Measurements from ENCODE around the gene KCNH6.

DNA sequence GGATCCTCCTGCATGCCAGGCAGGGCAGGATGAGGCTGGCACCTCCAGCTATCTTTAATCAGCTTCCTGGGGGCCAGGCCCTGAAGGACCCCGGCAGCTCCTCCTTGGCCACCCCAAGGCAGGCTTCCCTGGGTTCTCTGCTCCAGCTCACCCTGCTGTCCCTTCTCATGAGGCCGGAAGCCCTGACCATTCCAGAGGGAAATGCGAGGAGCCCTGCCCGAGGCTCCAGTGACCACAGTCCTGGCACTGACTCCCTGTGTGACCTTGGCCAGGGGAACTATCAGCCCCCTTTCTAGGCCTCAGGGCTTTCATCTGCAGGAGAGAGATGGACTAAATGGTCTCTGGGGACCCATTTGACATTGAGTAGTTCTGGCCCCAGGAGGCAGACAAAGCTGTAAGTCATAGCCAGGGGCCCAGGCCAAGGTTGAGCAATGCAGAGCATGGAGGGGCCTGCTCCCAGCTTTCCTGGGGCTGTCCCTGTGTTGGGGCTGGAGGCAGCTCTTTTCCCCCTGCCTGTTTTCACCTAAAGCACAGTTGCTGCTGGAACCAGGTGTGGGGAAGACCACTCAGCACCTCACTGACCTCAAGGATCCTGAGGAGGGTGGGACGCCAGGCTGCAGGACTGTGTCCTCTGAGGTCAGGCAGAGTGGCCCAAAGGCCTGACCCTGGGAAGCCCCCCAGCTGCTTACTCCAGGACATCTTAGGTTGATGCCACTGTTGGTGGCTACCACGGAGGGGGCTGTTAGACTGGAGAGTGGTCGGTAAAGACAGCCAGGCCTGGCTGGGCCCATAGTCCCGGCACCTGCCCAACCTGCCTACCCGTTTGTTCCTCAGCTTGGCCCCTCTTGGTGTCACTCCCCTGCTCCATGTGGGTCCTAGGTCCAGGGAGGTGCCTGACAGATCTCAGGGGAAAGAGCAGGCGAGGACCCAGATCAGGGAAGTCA, 8.1 kb downstream of the KCNH6 start:
- no peak for TF ChIP-seq EZH2phosphoT487 (IDR thresholded peaks at IDR 0.05; ENCODE audit: low read length)
- TF ChIP-seq, protein P1, sequence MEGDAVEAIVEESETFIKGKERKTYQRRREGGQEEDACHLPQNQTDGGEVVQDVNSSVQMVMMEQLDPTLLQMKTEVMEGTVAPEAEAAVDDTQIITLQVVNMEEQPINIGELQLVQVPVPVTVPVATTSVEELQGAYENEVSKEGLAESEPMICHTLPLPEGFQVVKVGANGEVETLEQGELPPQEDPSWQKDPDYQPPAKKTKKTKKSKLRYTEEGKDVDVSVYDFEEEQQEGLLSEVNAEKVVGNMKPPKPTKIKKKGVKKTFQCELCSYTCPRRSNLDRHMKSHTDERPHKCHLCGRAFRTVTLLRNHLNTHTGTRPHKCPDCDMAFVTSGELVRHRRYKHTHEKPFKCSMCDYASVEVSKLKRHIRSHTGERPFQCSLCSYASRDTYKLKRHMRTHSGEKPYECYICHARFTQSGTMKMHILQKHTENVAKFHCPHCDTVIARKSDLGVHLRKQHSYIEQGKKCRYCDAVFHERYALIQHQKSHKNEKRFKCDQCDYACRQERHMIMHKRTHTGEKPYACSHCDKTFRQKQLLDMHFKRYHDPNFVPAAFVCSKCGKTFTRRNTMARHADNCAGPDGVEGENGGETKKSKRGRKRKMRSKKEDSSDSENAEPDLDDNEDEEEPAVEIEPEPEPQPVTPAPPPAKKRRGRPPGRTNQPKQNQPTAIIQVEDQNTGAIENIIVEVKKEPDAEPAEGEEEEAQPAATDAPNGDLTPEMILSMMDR (IDR thresholded peaks at IDR 0.05; ENCODE audit: low read length), result no peak
